T-cell (primary cell): Measurements from ENCODE around the gene OSR1. TPM values are rescaled to one million over a fixed set of nuclear protein-coding genes. Genes with fewer than 3 reads are reported as not detected.
A peak's percentile ranks its signal among the peaks of the same experiment; 100 is the strongest.
"Not testable (repeated sequence)": the region's sequence is repeated elsewhere in the genome, so short reads cannot be mapped to it uniquely, and the experiment has no call there.

Experiments used
- ATAC-seq, 4 experiments: fragments of 200-7000 bp in 3 of 4; fragments of 150-1000 bp in 1 of 4; cut with Tn5 transposase; replicated peaks in 1 of 4; 1 replicate in 3 of 4; 2 replicates in 1 of 4; pipeline ENCODE4 v1.10.0; 2021; ENCODE audit warnings: moderate library complexity in 3 of 4, mild to moderate bottlenecking in 2 of 4, moderate number of reproducible peaks in 1 of 4
- CTCF ChIA-PET, 2 donors: fragments of 300-600 bp; sonication (Branson Sonifier 250); formaldehyde crosslinking; loops; one replicate each; lab custom pipeline; 2022; ENCODE audit warnings: antibody characterized with exemption in 2 of 2; lab: Charles Lee
- POLR2A ChIA-PET, 2 donors: fragments of 300-600 bp; sonication (Branson Sonifier 250); formaldehyde crosslinking; loops; one replicate each; lab custom pipeline; 2022; ENCODE audit warnings: antibody characterized with exemption in 2 of 2; lab: Charles Lee
- DNase-seq, 35 experiments: peaks; one replicate each; pipeline versions ENCODE4 v3.0.0 to v3.0.0-alpha.2; 2013 to 2023
- H3K27ac ChIP-seq: one replicate; pipeline ENCODE4 v1.5.1; 2013; ENCODE audit warnings: low read length
- H3K27me3 ChIP-seq, 2 experiments: replicated peaks in 1 of 2; 1 replicate in 1 of 2; 2 replicates in 1 of 2; pipeline versions ENCODE4 v1.6.1 to v1.7.0; 2013; ENCODE audit warnings: low read length in 1 of 2, mixed read lengths in 1 of 2; ENCODE audit not compliant: control insufficient read depth in 2 of 2, insufficient read depth in 2 of 2; ENCODE audit errors: extremely low read depth in 1 of 2
- H3K36me3 ChIP-seq, 2 donors: 1 replicate in 1 of 2; 2 replicates in 1 of 2; pipeline versions ENCODE4 v1.6.1 to v1.7.0; 2013; ENCODE audit warnings: low read length in 1 of 2; ENCODE audit not compliant: control insufficient read depth in 2 of 2, insufficient read depth in 1 of 2; ENCODE audit errors: extremely low read depth in 1 of 2
- H3K4me1 ChIP-seq, 2 experiments: 1 replicate in 1 of 2; 2 replicates in 1 of 2; pipeline versions ENCODE4 v1.6.1 to v1.7.0; 2013; ENCODE audit warnings: low read length in 2 of 2, mixed read lengths in 1 of 2; ENCODE audit not compliant: insufficient read depth in 2 of 2, control insufficient read depth in 1 of 2; ENCODE audit errors: extremely low read depth in 1 of 2
- H3K4me3 ChIP-seq, 2 donors: 1 replicate in 1 of 2; 2 replicates in 1 of 2; pipeline versions ENCODE4 v1.5.1 to v1.7.0; 2013; ENCODE audit warnings: mild to moderate bottlenecking in 2 of 2, low read length in 1 of 2, moderate library complexity in 1 of 2; ENCODE audit not compliant: control insufficient read depth in 1 of 2; ENCODE audit errors: extremely low read depth in 1 of 2
- H3K9me3 ChIP-seq: 2 replicates; pipeline ENCODE4 v1.7.0; 2013
- H3K27ac Mint-ChIP-seq, 2 donors: one replicate each; pipeline ENCODE4 v1.8.0; 2020 to 2021; ENCODE audit warnings: mild to moderate bottlenecking in 2 of 2, mixed read lengths in 2 of 2
- H3K27me3 Mint-ChIP-seq, 2 donors: one replicate each; pipeline ENCODE4 v1.8.0; 2021 to 2022; ENCODE audit warnings: mixed read lengths in 2 of 2
- H3K36me3 Mint-ChIP-seq: one replicate; pipeline ENCODE4 v1.8.0; 2021; ENCODE audit warnings: mixed read lengths
- H3K4me1 Mint-ChIP-seq, 3 donors: one replicate each; pipeline ENCODE4 v1.8.0; 2020 to 2022; ENCODE audit warnings: mixed read lengths in 3 of 3, mild to moderate bottlenecking in 1 of 3
- H3K4me3 Mint-ChIP-seq, 3 donors: one replicate each; pipeline ENCODE4 v1.8.0; 2020 to 2022; ENCODE audit warnings: mild to moderate bottlenecking in 3 of 3, mixed read lengths in 3 of 3, moderate library complexity in 3 of 3
- H3K9me3 Mint-ChIP-seq, 3 donors: one replicate each; pipeline ENCODE4 v1.8.0; 2020 to 2022; ENCODE audit warnings: mixed read lengths in 3 of 3
- WGBS: methylation state at CpG from one replicate; pipeline ENCODE4 v1.1.5; 2013; ENCODE audit warnings: missing lambda C conversion rate; ENCODE audit not compliant: insufficient coverage; 5-methylcytosine and 5-hydroxymethylcytosine counted together
- total RNA-seq, 35 experiments: library from RNA in 6 of 35; stranded (reverse) in 6 of 35; fragments of 120-200 nt in 1 of 35; gene quantifications; one replicate each; pipeline versions ENCODE4 v1.2.1 to v1.2.4 and lab custom pipeline; 2013 to 2026

OSR1 gene
- not detected for total RNA-seq
- total RNA-seq (2013): not detected
- 0 to 0.17 (median 0) reads per million in 29 experiments for total RNA-seq (lab: John Stamatoyannopoulos, UW)

DNA sequence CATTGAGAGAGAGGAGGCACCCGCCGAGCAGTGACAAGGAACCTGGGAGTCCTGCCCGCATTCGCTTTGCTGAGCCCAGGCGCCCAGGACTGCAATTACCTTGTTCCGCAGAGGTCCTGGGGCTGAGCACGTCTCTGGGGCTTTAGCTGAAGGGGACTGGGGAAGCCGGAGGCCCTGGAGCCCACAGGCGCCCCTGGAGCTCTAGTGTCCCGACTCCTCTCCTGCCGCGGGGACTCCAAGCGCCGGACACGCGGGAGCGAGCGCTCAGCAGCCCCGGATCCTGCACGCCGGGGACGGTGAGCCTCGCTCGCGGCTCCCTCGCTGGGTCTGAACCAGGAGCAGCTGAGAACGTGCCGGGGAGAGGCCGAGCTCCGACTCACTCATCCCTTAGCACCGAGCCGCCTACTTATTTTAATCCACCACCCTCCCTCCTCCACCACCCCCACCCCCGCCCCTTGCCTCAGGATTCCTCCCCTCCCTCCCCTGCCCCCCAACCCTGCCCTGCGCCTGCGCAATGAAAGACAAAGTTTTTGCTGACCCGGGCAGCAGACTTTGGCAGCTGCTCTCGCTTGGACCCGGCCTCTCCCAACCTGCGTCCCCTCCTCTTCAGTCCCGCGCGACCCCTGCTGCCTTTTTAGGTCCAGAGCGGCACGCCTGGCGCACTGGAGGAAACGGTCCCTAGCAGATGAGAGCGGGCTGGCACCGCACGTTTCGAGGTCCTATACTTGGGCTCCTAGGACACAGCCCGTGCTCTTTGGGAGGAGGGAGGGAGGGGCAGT lies at the start of gene OSR1:
OSR1 (minus strand) TSS at position 382 of the 779 bp plus-strand sequence. CDS start 4,818 bp downstream, outside the sequence.
- Mint-ChIP-seq H3K27me3 (peaks cover 53 to 91% of the 10 kb centered on the region in 2 donors), H3K9me3 (no peaks in the 10 kb centered on the region), H3K4me3 (peak within 1 kb of the TSS; percentile 43 to 77 (median 50)), H3K27ac (peak within 1 kb of the TSS in 1 of 2 donors; percentile 36), H3K4me1 (peaks cover 56 to 65% (median 60%) of the 10 kb centered on the region in 3 donors), H3K36me3 (no peaks in the 10 kb centered on the region)
- no peaks in the 10 kb centered on the region for H3K9me3 ChIP-seq
- ChIA-PET POLR2A (no interaction called here), CTCF (no interaction called here)
- peaks cover 46 to 90% of the 10 kb centered on the region in 2 experiments for H3K27me3 ChIP-seq
- no peaks in the 10 kb centered on the region for H3K36me3 ChIP-seq
- peak in 1 of 35 experiments; percentile 40 for DNase-seq
- 4% methylated on average over 40 of the region's 51 CpGs for WGBS
- H3K4me3 ChIP-seq: peak within 1 kb of the TSS; percentile 33 to 62
- H3K4me1 ChIP-seq: peaks cover 13 to 62% of the 10 kb centered on the region in 2 experiments
- ATAC-seq: peak; percentile 36 to 49 (median 38)
- no peak within 1 kb of the TSS for H3K27ac ChIP-seq

- peaks cover 0 to 9% of the 10 kb centered on the region in 2 experiments for H3K27me3 ChIP-seq
- DNase-seq (no peak), ATAC-seq (no peak)
- H3K36me3 ChIP-seq: no peaks in the 10 kb centered on the region
- H3K4me3 ChIP-seq: no peak overlapping the region
- Mint-ChIP-seq H3K36me3 (no peaks in the 10 kb centered on the region), H3K4me1 (no peaks in the 10 kb centered on the region), H3K4me3 (no peak overlapping the region), H3K27ac (no peak overlapping the region), H3K27me3 (peaks cover 17 to 35% of the 10 kb centered on the region in 2 donors), H3K9me3 (peaks cover 0 to 4% (median 0%) of the 10 kb centered on the region in 3 donors)
- no peaks in the 10 kb centered on the region for H3K4me1 ChIP-seq
- no peaks in the 10 kb centered on the region for H3K9me3 ChIP-seq
- CTCF ChIA-PET: no interaction called here
- no CpG with 5 or more reads among the region's 4 CpGs for WGBS
- H3K27ac ChIP-seq: no peak overlapping the region
- POLR2A ChIA-PET: no interaction called here
These were observed 45.4 kb upstream of the OSR1 start for GRCh38 chr2:19403785-19404184.

GRCh38 chr2:19392191-19392590 lies 33.8 kb upstream of the OSR1 start:
- H3K4me3 Mint-ChIP-seq: no peak overlapping the region
- H3K27ac Mint-ChIP-seq: no peak overlapping the region
- Histone ChIP-seq H3K36me3 (no peaks in the 10 kb centered on the region), H3K4me1 (no peaks in the 10 kb centered on the region), H3K27ac (no peak overlapping the region), H3K4me3 (no peak overlapping the region), H3K27me3 (peaks cover 0 to 6% of the 10 kb centered on the region in 2 experiments), H3K9me3 (no peaks in the 10 kb centered on the region)
- peaks cover 17 to 28% of the 10 kb centered on the region in 2 donors for H3K27me3 Mint-ChIP-seq
- CTCF ChIA-PET: no interaction called here
- no peak for DNase-seq
- no peaks in the 10 kb centered on the region for H3K36me3 Mint-ChIP-seq
- H3K9me3 Mint-ChIP-seq: peaks cover 0 to 2% (median 0%) of the 10 kb centered on the region in 3 donors
- H3K4me1 Mint-ChIP-seq: no peaks in the 10 kb centered on the region
- 96% methylated on average over 2 of the region's 4 CpGs for WGBS
- no peak for ATAC-seq
- POLR2A ChIA-PET: no interaction called here

DNA sequence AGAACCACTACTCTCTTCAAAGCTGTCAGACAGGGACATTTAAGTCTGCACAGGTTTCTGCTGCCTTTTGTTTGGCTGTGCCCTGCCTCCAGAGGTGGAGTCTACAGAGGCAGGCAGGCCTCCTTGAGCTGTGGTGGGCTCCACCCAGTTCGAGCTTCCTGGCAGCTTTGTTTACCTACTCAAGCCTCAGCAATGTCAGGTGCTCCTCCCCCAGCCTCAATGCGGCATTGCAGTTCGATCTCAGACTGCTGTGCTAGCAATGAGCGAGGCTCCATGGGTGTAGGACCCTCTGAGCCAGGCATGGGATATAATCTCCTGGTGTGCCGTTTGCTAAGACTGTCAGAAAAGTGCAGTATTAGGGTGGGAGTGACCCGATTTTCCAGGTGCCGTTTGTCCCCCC lies 31.0 kb upstream of the OSR1 start:
- DNase-seq, H3K27me3 ChIP-seq, H3K4me3 Mint-ChIP-seq, ATAC-seq, CTCF ChIA-PET, H3K36me3 ChIP-seq, POLR2A ChIA-PET, H3K4me1 Mint-ChIP-seq, H3K4me3 ChIP-seq, H3K9me3 Mint-ChIP-seq, H3K36me3 Mint-ChIP-seq, H3K4me1 ChIP-seq, H3K27ac ChIP-seq, H3K9me3 ChIP-seq, H3K27ac Mint-ChIP-seq: not testable (repeated sequence)
- H3K27me3 Mint-ChIP-seq: peaks cover 17 to 28% of the 10 kb centered on the region in 2 donors
- 56% methylated on average over 4 of the region's 7 CpGs for WGBS

GRCh38 chr2:19380532-19380931 lies 22.1 kb upstream of the OSR1 start:
- no peak overlapping the region for H3K4me3 ChIP-seq
- H3K27me3 ChIP-seq: peaks cover 3 to 4% of the 10 kb centered on the region in 2 experiments
- ChIA-PET CTCF (interaction anchor here in 1 of 2 donors (0.6 kb wide), 1 partner anchor 502 kb away, joined by 7 read pairs; no protein-coding TSS in a partner anchor), POLR2A (no interaction called here)
- H3K36me3 ChIP-seq: no peaks in the 10 kb centered on the region
- Mint-ChIP-seq H3K36me3 (no peaks in the 10 kb centered on the region), H3K27me3 (peaks cover 16 to 33% of the 10 kb centered on the region in 2 donors), H3K4me1 (no peaks in the 10 kb centered on the region), H3K9me3 (no peaks in the 10 kb centered on the region), H3K27ac (no peak overlapping the region), H3K4me3 (no peak overlapping the region)
- DNase-seq (no peak), ATAC-seq (no peak)
- H3K9me3 ChIP-seq: no peaks in the 10 kb centered on the region
- H3K4me1 ChIP-seq: no peaks in the 10 kb centered on the region
- H3K27ac ChIP-seq: no peak overlapping the region

DNA sequence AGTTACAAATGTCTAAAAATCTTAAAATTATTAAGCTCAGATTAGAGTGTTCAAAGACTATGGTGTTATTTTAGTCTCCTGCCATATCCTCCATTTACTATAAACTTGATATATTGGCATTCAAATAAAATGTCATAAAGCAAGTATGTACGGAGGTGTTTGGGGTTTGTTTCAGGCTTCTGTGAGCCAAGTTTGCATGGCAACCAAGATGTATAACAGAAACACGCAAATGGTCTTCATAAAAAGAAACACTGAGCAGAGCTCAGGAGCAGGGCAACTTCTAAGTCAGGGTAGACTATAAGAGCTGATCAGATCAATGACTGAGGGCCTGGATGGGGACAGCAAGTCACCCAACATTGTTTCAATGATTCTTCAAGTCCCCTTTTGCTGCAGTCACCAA lies 20.5 kb upstream of the OSR1 start:
- 84% methylated on average over 2 of the region's 2 CpGs for WGBS
- Mint-ChIP-seq H3K9me3 (no peaks in the 10 kb centered on the region), H3K27ac (no peak overlapping the region), H3K36me3 (no peaks in the 10 kb centered on the region), H3K4me3 (no peak overlapping the region), H3K27me3 (peaks cover 20 to 36% of the 10 kb centered on the region in 2 donors), H3K4me1 (no peaks in the 10 kb centered on the region)
- Histone ChIP-seq H3K9me3 (no peaks in the 10 kb centered on the region), H3K4me1 (no peaks in the 10 kb centered on the region), H3K36me3 (no peaks in the 10 kb centered on the region), H3K27me3 (peaks cover 3 to 5% of the 10 kb centered on the region in 2 experiments), H3K4me3 (no peak overlapping the region), H3K27ac (no peak overlapping the region)
- ATAC-seq (no peak), DNase-seq (no peak)
- ChIA-PET POLR2A (no interaction called here), CTCF (interaction anchor here in 1 of 2 donors (1.2 kb wide), 1 partner anchor 19 kb away, joined by 3 read pairs; no protein-coding TSS in a partner anchor)
